Thyroid gland (tissue), 4 donors: ENCODE data around the gene SLC48A1.

Experiments
- POLR2A ChIP-seq, 2 donors: fragments of 450-650 bp; IDR thresholded peaks; one replicate each; pipeline ENCODE4 v1.6.1; 2017; ENCODE audit warnings: antibody characterized with exemption in 2 of 2, mild to moderate bottlenecking in 2 of 2, moderate library complexity in 1 of 2
- TF ChIP-seq, protein P1 (sequence below), 6 experiments: fragments of 200-600 bp in 3 of 6; fragments of 450-650 bp in 3 of 6; sonication (generic) in 3 of 6; IDR thresholded peaks; one replicate each; pipeline ENCODE4 v1.5.1; 2016 to 2019; ENCODE audit warnings: antibody characterized with exemption in 6 of 6, mild to moderate bottlenecking in 2 of 6, inconsistent platforms in 1 of 6, moderate library complexity in 1 of 6

DNA sequence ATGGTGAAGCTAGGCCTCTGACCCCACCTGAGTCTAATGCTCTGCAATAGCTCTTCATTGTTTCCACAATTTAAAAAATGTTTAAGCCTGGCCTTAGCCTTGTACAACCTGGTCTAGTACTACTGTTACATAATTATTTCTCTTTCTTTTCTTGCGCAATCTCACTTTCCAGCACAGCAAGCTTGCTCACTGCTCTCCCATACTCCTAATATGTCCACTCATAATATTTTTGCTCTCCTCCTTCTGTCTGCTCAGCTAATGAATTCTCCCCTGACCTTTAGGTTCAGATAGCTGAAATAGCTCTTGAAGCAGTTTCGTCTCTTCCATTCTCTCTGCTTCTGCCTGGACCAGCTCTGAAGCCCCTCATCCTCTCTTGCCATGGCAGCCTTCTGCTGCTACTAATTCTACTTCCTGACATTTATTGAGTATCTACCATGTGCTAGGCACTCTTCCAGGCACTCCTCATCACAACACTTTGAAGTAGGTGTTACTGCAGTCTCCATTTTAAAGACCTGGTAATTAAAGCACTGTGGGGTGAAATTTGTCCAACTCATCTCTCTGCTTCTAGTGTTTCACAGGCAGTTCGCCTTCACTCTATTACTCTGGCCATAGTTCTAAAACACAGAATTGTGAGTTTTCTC, 2.8 kb upstream of the SLC48A1 start:
- TF ChIP-seq, protein P1, sequence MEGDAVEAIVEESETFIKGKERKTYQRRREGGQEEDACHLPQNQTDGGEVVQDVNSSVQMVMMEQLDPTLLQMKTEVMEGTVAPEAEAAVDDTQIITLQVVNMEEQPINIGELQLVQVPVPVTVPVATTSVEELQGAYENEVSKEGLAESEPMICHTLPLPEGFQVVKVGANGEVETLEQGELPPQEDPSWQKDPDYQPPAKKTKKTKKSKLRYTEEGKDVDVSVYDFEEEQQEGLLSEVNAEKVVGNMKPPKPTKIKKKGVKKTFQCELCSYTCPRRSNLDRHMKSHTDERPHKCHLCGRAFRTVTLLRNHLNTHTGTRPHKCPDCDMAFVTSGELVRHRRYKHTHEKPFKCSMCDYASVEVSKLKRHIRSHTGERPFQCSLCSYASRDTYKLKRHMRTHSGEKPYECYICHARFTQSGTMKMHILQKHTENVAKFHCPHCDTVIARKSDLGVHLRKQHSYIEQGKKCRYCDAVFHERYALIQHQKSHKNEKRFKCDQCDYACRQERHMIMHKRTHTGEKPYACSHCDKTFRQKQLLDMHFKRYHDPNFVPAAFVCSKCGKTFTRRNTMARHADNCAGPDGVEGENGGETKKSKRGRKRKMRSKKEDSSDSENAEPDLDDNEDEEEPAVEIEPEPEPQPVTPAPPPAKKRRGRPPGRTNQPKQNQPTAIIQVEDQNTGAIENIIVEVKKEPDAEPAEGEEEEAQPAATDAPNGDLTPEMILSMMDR (IDR thresholded peaks at IDR 0.05), result no peak
- TF ChIP-seq POLR2A (IDR thresholded peaks at IDR 0.05), result no peak
